Measurements from ENCODE around the gene TTC21A. TPM values are rescaled to one million over a fixed set of nuclear protein-coding genes. Genes with fewer than 3 reads are reported as not detected.

Gene TTC21A
- total and polyA plus RNA-seq, 2 experiments from 2014 or later = 1.8 to 2.0 TPM

GRCh38 chr3:39082666-39083313 is 24.7 kb upstream of the TTC21A start (continued):
- TF ChIP-seq ZNF462 (CRISPR knock-in tag; IDR thresholded peaks at IDR 0.05) = no peak
- TF ChIP-seq ZNF331 (CRISPR knock-in tag; IDR thresholded peaks at IDR 0.05; ENCODE audit: low read depth) = no peak
- no peak for TF ChIP-seq JUNB (IDR thresholded peaks at IDR 0.05; ENCODE audit: unreplicated experiment)
- no peak for TF ChIP-seq POLR2AphosphoS5 (IDR thresholded peaks at IDR 0.05; ENCODE audit: low read depth)
- no peak for TF ChIP-seq CTCF (conservative IDR thresholded peaks at IDR 0.05; ENCODE audit: low read depth in 2 of 2)

GRCh38 chr3:39086144-39086543 is 21.3 kb upstream of the TTC21A start:
- Histone ChIP-seq H3K4me1 (ENCODE audit: insufficient read depth) (no peaks in the 10 kb centered on the region), H3K36me3 (ENCODE audit: insufficient read depth) (peaks cover 31% of the 10 kb centered on the region)

More at GRCh38 chr3:39086144-39086543, 21.3 kb upstream of the TTC21A start:
- H2AFZ ChIP-seq = no peak overlapping the region
- H3K4me3 Mint-ChIP-seq = no peak overlapping the region
- H3K27me3 ChIP-seq (ENCODE audit: insufficient read depth) = no peaks in the 10 kb centered on the region
- no peak overlapping the region for H3K4me3 ChIP-seq
- ATAC-seq = no peak
- no peaks in the 10 kb centered on the region for H3K79me2 ChIP-seq (replicated peaks; ENCODE audit: insufficient read depth)
- no peak overlapping the region for H3K27ac Mint-ChIP-seq
- no peaks in the 10 kb centered on the region for H3K9me2 ChIP-seq (ENCODE audit: insufficient read depth)
- DNase-seq (ENCODE audit: low spot score) = no peak
- peaks cover 31% of the 10 kb centered on the region; the same call in 2 of the 3 replicates for H3K36me3 Mint-ChIP-seq (ENCODE audit: low read depth)
- no peaks in the 10 kb centered on the region for H3K4me1 Mint-ChIP-seq
- peaks cover 2% of the 10 kb centered on the region for H3K27me3 Mint-ChIP-seq (ENCODE audit: insufficient read depth, low read depth, poor library complexity)
- H3K9me3 Mint-ChIP-seq = no peaks in the 10 kb centered on the region
- no peak overlapping the region for H3K27ac ChIP-seq (ENCODE audit: low read depth)
- TF ChIP-seq ZNF331 (CRISPR knock-in tag; IDR thresholded peaks at IDR 0.05; ENCODE audit: low read depth) = no peak
- TF ChIP-seq ETS1 (IDR thresholded peaks at IDR 0.05) = no peak
- no peak for TF ChIP-seq EZH2phosphoT487 (IDR thresholded peaks at IDR 0.05; ENCODE audit: unreplicated experiment)
- TF ChIP-seq ZNF114 (CRISPR knock-in tag; IDR thresholded peaks at IDR 0.05) = no peak
- H4K20me1 ChIP-seq (replicated peaks; ENCODE audit: insufficient read depth) = no peaks in the 10 kb centered on the region; the same call in 1 of the 2 replicates
- H3F3A ChIP-seq (replicated peaks; ENCODE audit: low read depth) = no peaks in the 10 kb centered on the region
- no peak overlapping the region for H3K4me2 ChIP-seq

All from GM23338 (cell line).